ENCODE data around the gene KIF3A.

GRCh38 chr5:132669455-132669820 is 67.9 kb downstream of the KIF3A start:
- no peak for TF ChIP-seq POLR2A (IDR thresholded peaks at IDR 0.05; ENCODE audit: low read length)
- TF ChIP-seq GATA1 (IDR thresholded peaks at IDR 0.05; ENCODE audit: low read depth, low read length) = no peak

All from erythroblast (primary cell).